GM23338 (cell line): ENCODE data around the gene CLEC2B. TPM values are rescaled to one million over a fixed set of nuclear protein-coding genes. Genes with fewer than 3 reads are reported as not detected.
A peak's percentile ranks its signal among the peaks of the same experiment; 100 is the strongest.

Experiments used
- ATAC-seq: fragments of 200-7000 bp; cut with Tn5 transposase; 3 replicates; pipeline ENCODE4 v1.9.1; 2020
- DNase-seq: peaks from one replicate; pipeline ENCODE4 v3.0.0-alpha.2; 2015; ENCODE audit warnings: low spot score
- H2AFZ ChIP-seq: fragments of 200-600 bp; sonication (generic); 2 replicates; pipeline ENCODE4 v1.8.0; 2016; ENCODE audit warnings: antibody characterized with exemption, mild to moderate bottlenecking, moderate library complexity
- H3F3A ChIP-seq: fragments of 200-600 bp; sonication (generic); replicated peaks from 2 replicates; pipeline ENCODE4 v1.8.0; 2017; ENCODE audit warnings: antibody characterized with exemption, mixed run types, low read depth
- H3K27ac ChIP-seq: fragments of 200-600 bp; sonication (generic); 2 replicates; pipeline ENCODE4 v1.6.1; 2016; ENCODE audit warnings: low read depth
- H3K27me3 ChIP-seq: fragments of 200-600 bp; sonication (generic); 2 replicates; pipeline ENCODE4 v1.8.0; 2016; ENCODE audit warnings: mild to moderate bottlenecking, mixed run types, moderate library complexity; ENCODE audit not compliant: insufficient read depth
- H3K36me3 ChIP-seq: fragments of 200-600 bp; sonication (generic); 2 replicates; pipeline ENCODE4 v1.8.0; 2016; ENCODE audit warnings: mild to moderate bottlenecking; ENCODE audit not compliant: insufficient read depth
- H3K4me1 ChIP-seq: fragments of 200-600 bp; sonication (generic); 2 replicates; pipeline ENCODE4 v1.8.0; 2016; ENCODE audit warnings: mild to moderate bottlenecking, moderate library complexity; ENCODE audit not compliant: insufficient read depth
- H3K4me2 ChIP-seq: fragments of 200-600 bp; sonication (generic); 2 replicates; pipeline ENCODE4 v1.7.1; 2017; ENCODE audit warnings: mixed run types
- H3K4me3 ChIP-seq: fragments of 200-600 bp; sonication (generic); 2 replicates; pipeline ENCODE4 v1.6.1; 2016; ENCODE audit warnings: mixed run types
- H3K79me2 ChIP-seq: fragments of 200-600 bp; sonication (generic); replicated peaks from 2 replicates; pipeline ENCODE4 v1.8.0; 2017; ENCODE audit warnings: mild to moderate bottlenecking; ENCODE audit not compliant: insufficient read depth
- H3K9me2 ChIP-seq: fragments of 200-600 bp; sonication (generic); 2 replicates; pipeline ENCODE4 v1.8.0; 2017; ENCODE audit not compliant: insufficient read depth
- H4K20me1 ChIP-seq: fragments of 200-600 bp; sonication (generic); replicated peaks from 2 replicates; pipeline ENCODE4 v1.8.0; 2017; ENCODE audit warnings: mild to moderate bottlenecking; ENCODE audit not compliant: insufficient read depth
- H3K27ac Mint-ChIP-seq: 2 replicates; pipeline ENCODE4 v1.8.0; 2020; ENCODE audit warnings: inconsistent platforms, mild to moderate bottlenecking, moderate library complexity, mixed read lengths
- H3K27me3 Mint-ChIP-seq: 3 replicates; pipeline ENCODE4 v1.8.0; 2022; ENCODE audit warnings: low read depth, mild to moderate bottlenecking, moderate library complexity, mixed read lengths, inconsistent platforms; ENCODE audit not compliant: insufficient read depth, poor library complexity
- H3K36me3 Mint-ChIP-seq: 3 replicates; pipeline ENCODE4 v1.8.0; 2021; ENCODE audit warnings: low read depth, mild to moderate bottlenecking, inconsistent platforms, moderate library complexity, mixed read lengths
- H3K4me1 Mint-ChIP-seq: 3 replicates; pipeline ENCODE4 v1.8.0; 2020; ENCODE audit warnings: mild to moderate bottlenecking, inconsistent platforms, mixed read lengths
- H3K4me3 Mint-ChIP-seq: 3 replicates; pipeline ENCODE4 v1.8.0; 2021; ENCODE audit warnings: moderate library complexity, mild to moderate bottlenecking, inconsistent platforms, mixed read lengths
- H3K9me3 Mint-ChIP-seq: 3 replicates; pipeline ENCODE4 v1.8.0; 2020; ENCODE audit warnings: moderate library complexity, mild to moderate bottlenecking, inconsistent platforms, mixed read lengths
- CREB1 ChIP-seq: fragments of 250-450 bp; sonication (Bioruptor Pico); IDR thresholded peaks from 2 replicates; pipeline ENCODE4 v1.5.0; 2020; ENCODE audit warnings: low read depth, mild to moderate bottlenecking, moderate library complexity
- EZH2 ChIP-seq: fragments of 200-600 bp; sonication (generic); IDR thresholded peaks from one replicate; pipeline ENCODE4 v1.8.0; 2017; ENCODE audit warnings: antibody characterized with exemption, mild to moderate bottlenecking, low read depth; ENCODE audit not compliant: unreplicated experiment
- EZH2phosphoT487 ChIP-seq: fragments of 200-600 bp; sonication (generic); IDR thresholded peaks from one replicate; pipeline ENCODE4 v1.8.1; 2018; ENCODE audit warnings: antibody characterized with exemption; ENCODE audit not compliant: unreplicated experiment
- JUNB ChIP-seq: IDR thresholded peaks from one replicate; pipeline ENCODE4 v1.6.1; 2016; ENCODE audit warnings: antibody characterized with exemption; ENCODE audit not compliant: unreplicated experiment
- NANOG ChIP-seq: IDR thresholded peaks from 2 replicates; pipeline ENCODE4 v1.6.1; 2016; ENCODE audit warnings: antibody characterized with exemption, borderline replicate concordance
- POLR2AphosphoS5 ChIP-seq: IDR thresholded peaks from 2 replicates; pipeline ENCODE4 v1.6.1; 2016; ENCODE audit warnings: antibody characterized with exemption, low read depth
- STAT1 ChIP-seq: IDR thresholded peaks from one replicate; pipeline ENCODE4 v1.6.1; 2016; ENCODE audit warnings: antibody characterized with exemption; ENCODE audit not compliant: unreplicated experiment
- ZNF114 ChIP-seq: fragments of 250-450 bp; sonication (Bioruptor Pico); IDR thresholded peaks from 2 replicates; pipeline ENCODE4 v1.5.0; 2020; ENCODE audit warnings: mild to moderate bottlenecking, moderate library complexity
- ZNF331 ChIP-seq: fragments of 250-450 bp; sonication (Bioruptor Pico); IDR thresholded peaks from 2 replicates; pipeline ENCODE4 v1.5.0; 2020; ENCODE audit warnings: low read depth, mild to moderate bottlenecking, moderate library complexity
- polyA plus RNA-seq: library from polyadenylated mRNA; unstranded; fragments of >200 nt; fragmentation: Nextera tagmentation; extraction: Ambion mirVana; gene quantifications from 2 replicates; pipeline ENCODE4 v1.2.1, GENCODE V29; 2016
- total RNA-seq: library from RNA; depleted of rRNA; stranded (reverse); fragments of >200 nt; shearing (Covaris generic); gene quantifications from 2 replicates; pipeline ENCODE4 v1.2.3, GENCODE V29; 2014
- TF ChIP-seq, protein P1 (sequence below), 2 experiments: fragments of 200-600 bp in 1 of 2; sonication (generic) in 1 of 2; conservative IDR thresholded peaks; 2 replicates each; pipeline versions ENCODE4 v1.5.1 to v1.6.1; 2016 to 2017; ENCODE audit warnings: antibody characterized with exemption in 2 of 2, low read depth in 2 of 2, mild to moderate bottlenecking in 2 of 2, moderate library complexity in 1 of 2
- TF ChIP-seq, protein P2 (sequence below): IDR thresholded peaks from 2 replicates; pipeline ENCODE4 v1.6.1; 2016; ENCODE audit warnings: antibody characterized with exemption
- TF ChIP-seq, protein P3 (sequence below): IDR thresholded peaks from one replicate; pipeline ENCODE4 v1.6.1; 2018; ENCODE audit warnings: antibody characterized with exemption; ENCODE audit not compliant: unreplicated experiment
- TF ChIP-seq, protein P4 (sequence below): fragments of 250-450 bp; sonication (Bioruptor Pico); IDR thresholded peaks from 2 replicates; pipeline ENCODE4 v1.5.0; 2020; ENCODE audit warnings: mild to moderate bottlenecking, moderate library complexity

Gene CLEC2B
- total and polyA plus RNA-seq, 2 experiments from 2014 or later, result not detected

DNA sequence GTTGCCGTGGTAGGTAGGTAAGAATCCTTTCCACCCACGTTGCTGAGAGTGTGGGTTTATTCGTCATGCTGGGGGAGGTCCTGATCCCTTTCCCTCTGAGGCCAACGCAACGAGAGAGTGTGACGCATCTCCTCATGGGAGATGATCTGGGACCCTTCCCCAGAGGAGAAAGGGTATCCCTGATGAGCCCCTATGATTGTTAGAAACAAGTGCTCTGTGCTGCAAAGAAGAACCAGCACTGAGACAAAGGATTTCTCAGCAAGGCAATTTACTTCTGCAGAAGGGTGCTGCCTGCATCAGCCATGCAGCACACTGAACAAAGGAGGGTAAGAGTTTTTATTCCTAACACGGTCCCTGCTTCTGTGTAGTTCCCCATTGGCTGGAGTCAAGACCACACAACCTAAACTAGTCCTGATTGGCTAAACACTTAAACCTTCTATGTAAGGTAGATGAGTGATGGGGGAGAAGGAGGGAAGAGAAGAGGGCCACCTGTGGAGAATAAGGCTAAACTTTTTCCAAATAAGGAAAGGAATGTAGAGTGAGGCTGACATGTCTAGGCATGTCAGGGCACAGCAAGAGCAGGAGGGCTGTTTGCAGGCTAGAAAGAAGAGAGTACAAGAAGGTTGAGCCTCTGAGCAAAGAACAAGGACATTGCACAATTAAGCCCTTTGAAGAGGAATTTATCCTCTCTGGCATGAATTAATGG, 41.7 kb upstream of the CLEC2B start:
- H3K4me1 ChIP-seq, result no peaks in the 10 kb centered on the region
- H3K79me2 ChIP-seq, result no peaks in the 10 kb centered on the region
- peaks cover 15% of the 10 kb centered on the region for H3K36me3 ChIP-seq
- Mint-ChIP-seq H3K9me3 (peaks cover 48% of the 10 kb centered on the region), H3K4me3 (no peak overlapping the region), H3K27ac (no peak overlapping the region), H3K27me3 (no peaks in the 10 kb centered on the region), H3K4me1 (no peaks in the 10 kb centered on the region), H3K36me3 (peaks cover 36% of the 10 kb centered on the region)
- TF ChIP-seq STAT1, result no peak
- TF ChIP-seq ZNF331, result no peak
- no peak for TF ChIP-seq CREB1
- TF ChIP-seq EZH2phosphoT487, result no peak
- no peak for TF ChIP-seq JUNB
- TF ChIP-seq POLR2AphosphoS5, result no peak
- TF ChIP-seq, protein P1, sequence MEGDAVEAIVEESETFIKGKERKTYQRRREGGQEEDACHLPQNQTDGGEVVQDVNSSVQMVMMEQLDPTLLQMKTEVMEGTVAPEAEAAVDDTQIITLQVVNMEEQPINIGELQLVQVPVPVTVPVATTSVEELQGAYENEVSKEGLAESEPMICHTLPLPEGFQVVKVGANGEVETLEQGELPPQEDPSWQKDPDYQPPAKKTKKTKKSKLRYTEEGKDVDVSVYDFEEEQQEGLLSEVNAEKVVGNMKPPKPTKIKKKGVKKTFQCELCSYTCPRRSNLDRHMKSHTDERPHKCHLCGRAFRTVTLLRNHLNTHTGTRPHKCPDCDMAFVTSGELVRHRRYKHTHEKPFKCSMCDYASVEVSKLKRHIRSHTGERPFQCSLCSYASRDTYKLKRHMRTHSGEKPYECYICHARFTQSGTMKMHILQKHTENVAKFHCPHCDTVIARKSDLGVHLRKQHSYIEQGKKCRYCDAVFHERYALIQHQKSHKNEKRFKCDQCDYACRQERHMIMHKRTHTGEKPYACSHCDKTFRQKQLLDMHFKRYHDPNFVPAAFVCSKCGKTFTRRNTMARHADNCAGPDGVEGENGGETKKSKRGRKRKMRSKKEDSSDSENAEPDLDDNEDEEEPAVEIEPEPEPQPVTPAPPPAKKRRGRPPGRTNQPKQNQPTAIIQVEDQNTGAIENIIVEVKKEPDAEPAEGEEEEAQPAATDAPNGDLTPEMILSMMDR (conservative IDR thresholded peaks at IDR 0.05; ENCODE audit: low read depth in 2 of 2), result no peak
- TF ChIP-seq, protein P2, sequence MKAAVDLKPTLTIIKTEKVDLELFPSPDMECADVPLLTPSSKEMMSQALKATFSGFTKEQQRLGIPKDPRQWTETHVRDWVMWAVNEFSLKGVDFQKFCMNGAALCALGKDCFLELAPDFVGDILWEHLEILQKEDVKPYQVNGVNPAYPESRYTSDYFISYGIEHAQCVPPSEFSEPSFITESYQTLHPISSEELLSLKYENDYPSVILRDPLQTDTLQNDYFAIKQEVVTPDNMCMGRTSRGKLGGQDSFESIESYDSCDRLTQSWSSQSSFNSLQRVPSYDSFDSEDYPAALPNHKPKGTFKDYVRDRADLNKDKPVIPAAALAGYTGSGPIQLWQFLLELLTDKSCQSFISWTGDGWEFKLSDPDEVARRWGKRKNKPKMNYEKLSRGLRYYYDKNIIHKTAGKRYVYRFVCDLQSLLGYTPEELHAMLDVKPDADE, result no peak
- no peak for TF ChIP-seq NANOG
- no peak for TF ChIP-seq ZNF114
- TF ChIP-seq EZH2, result no peak
- TF ChIP-seq, protein P3, sequence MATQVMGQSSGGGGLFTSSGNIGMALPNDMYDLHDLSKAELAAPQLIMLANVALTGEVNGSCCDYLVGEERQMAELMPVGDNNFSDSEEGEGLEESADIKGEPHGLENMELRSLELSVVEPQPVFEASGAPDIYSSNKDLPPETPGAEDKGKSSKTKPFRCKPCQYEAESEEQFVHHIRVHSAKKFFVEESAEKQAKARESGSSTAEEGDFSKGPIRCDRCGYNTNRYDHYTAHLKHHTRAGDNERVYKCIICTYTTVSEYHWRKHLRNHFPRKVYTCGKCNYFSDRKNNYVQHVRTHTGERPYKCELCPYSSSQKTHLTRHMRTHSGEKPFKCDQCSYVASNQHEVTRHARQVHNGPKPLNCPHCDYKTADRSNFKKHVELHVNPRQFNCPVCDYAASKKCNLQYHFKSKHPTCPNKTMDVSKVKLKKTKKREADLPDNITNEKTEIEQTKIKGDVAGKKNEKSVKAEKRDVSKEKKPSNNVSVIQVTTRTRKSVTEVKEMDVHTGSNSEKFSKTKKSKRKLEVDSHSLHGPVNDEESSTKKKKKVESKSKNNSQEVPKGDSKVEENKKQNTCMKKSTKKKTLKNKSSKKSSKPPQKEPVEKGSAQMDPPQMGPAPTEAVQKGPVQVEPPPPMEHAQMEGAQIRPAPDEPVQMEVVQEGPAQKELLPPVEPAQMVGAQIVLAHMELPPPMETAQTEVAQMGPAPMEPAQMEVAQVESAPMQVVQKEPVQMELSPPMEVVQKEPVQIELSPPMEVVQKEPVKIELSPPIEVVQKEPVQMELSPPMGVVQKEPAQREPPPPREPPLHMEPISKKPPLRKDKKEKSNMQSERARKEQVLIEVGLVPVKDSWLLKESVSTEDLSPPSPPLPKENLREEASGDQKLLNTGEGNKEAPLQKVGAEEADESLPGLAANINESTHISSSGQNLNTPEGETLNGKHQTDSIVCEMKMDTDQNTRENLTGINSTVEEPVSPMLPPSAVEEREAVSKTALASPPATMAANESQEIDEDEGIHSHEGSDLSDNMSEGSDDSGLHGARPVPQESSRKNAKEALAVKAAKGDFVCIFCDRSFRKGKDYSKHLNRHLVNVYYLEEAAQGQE, result no peak
- TF ChIP-seq, protein P4, sequence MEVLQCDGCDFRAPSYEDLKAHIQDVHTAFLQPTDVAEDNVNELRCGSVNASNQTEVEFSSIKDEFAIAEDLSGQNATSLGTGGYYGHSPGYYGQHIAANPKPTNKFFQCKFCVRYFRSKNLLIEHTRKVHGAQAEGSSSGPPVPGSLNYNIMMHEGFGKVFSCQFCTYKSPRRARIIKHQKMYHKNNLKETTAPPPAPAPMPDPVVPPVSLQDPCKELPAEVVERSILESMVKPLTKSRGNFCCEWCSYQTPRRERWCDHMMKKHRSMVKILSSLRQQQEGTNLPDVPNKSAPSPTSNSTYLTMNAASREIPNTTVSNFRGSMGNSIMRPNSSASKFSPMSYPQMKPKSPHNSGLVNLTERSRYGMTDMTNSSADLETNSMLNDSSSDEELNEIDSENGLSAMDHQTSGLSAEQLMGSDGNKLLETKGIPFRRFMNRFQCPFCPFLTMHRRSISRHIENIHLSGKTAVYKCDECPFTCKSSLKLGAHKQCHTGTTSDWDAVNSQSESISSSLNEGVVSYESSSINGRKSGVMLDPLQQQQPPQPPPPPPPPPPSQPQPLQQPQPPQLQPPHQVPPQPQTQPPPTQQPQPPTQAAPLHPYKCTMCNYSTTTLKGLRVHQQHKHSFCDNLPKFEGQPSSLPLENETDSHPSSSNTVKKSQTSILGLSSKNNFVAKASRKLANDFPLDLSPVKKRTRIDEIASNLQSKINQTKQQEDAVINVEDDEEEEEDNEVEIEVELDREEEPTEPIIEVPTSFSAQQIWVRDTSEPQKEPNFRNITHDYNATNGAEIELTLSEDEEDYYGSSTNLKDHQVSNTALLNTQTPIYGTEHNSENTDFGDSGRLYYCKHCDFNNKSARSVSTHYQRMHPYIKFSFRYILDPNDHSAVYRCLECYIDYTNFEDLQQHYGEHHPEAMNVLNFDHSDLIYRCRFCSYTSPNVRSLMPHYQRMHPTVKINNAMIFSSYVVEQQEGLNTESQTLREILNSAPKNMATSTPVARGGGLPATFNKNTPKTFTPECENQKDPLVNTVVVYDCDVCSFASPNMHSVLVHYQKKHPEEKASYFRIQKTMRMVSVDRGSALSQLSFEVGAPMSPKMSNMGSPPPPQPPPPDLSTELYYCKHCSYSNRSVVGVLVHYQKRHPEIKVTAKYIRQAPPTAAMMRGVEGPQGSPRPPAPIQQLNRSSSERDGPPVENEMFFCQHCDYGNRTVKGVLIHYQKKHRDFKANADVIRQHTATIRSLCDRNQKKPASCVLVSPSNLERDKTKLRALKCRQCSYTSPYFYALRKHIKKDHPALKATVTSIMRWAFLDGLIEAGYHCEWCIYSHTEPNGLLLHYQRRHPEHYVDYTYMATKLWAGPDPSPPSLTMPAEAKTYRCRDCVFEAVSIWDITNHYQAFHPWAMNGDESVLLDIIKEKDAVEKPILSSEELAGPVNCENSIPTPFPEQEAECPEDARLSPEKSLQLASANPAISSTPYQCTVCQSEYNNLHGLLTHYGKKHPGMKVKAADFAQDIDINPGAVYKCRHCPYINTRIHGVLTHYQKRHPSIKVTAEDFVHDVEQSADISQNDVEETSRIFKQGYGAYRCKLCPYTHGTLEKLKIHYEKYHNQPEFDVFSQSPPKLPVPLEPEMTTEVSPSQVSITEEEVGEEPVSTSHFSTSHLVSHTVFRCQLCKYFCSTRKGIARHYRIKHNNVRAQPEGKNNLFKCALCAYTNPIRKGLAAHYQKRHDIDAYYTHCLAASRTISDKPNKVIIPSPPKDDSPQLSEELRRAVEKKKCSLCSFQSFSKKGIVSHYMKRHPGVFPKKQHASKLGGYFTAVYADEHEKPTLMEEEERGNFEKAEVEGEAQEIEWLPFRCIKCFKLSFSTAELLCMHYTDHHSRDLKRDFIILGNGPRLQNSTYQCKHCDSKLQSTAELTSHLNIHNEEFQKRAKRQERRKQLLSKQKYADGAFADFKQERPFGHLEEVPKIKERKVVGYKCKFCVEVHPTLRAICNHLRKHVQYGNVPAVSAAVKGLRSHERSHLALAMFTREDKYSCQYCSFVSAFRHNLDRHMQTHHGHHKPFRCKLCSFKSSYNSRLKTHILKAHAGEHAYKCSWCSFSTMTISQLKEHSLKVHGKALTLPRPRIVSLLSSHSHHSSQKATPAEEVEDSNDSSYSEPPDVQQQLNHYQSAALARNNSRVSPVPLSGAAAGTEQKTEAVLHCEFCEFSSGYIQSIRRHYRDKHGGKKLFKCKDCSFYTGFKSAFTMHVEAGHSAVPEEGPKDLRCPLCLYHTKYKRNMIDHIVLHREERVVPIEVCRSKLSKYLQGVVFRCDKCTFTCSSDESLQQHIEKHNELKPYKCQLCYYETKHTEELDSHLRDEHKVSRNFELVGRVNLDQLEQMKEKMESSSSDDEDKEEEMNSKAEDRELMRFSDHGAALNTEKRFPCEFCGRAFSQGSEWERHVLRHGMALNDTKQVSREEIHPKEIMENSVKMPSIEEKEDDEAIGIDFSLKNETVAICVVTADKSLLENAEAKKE, result no peak
- H3K4me2 ChIP-seq, result no peak overlapping the region
- H3K27ac ChIP-seq, result no peak overlapping the region
- ATAC-seq (peak; percentile 43), DNase-seq (peak; percentile 31)
- no peaks in the 10 kb centered on the region for H4K20me1 ChIP-seq
- no peak overlapping the region for H3K4me3 ChIP-seq
- H3K27me3 ChIP-seq, result no peaks in the 10 kb centered on the region
- 0 out of 2 replicates have a peak, but pooled peaks cover 6% of the 10 kb centered on the region for H3K9me2 ChIP-seq
- no peak overlapping the region for H2AFZ ChIP-seq
- H3F3A ChIP-seq, result no peaks in the 10 kb centered on the region
